ENCODE data around the gene PLEKHA5.

Gene PLEKHA5

DNA sequence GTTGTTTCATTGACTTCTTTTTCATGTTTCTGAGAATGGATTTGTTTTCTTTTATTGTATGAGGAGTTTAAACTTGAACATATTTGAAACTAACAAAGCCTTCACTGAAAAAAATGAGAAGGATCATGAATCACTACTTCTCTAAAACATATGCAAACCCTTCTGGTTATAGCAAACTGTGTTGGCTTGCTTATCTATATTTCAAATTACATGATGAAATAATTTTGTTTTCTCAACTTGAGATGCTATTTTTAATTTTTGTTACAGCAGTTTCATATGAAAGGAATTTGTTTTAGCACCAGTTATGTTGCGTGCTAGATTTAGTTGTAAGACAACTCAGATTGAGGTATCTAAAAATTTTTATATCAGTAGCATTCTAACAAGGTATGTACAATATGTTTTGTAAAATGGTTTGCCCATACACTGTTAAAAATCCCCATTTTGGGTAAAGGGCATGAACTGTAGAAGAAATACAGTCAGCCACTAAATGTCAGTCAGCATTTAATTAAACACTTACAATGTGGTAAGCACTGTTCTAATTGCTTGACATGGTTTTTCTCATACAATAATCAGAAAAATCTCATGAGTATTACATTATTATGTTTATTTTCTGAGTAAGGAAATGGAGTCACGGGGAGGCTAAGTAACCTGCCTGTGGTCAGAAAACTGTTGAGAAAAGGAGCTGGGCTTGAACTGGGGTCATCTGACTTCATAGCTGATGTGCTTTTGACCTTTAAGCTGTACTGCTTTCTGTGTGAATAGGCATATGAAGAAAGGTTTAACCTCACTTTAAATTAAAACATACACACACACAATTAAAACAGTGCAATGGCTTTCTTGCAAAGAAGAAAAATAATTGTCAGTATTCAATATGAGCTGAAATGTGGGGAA, 105.7 kb downstream of the PLEKHA5 start:
- DNase-seq: no peak

GRCh38 chr12:19236656-19237055, 107.1 kb downstream of the PLEKHA5 start:
- peak; percentile 3 for DNase-seq

DNA sequence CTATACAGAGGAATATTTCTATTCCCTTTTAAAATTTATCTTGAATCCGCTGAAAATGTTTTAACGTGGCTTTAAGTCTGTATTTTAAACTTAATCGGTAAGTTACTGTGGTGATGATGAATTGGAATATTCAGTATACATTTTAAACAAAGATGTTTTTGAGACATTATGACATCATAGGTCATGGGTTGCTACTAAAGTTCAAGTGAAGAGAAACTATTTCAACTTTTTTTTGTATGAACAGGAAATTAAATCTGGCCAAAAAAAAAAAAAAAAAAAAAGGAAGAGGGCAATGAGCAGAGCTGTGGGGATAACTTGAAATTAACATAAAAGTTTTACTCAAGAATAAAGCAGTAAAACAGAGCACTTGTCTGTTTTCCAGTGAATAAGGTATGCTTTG, 109.0 kb downstream of the PLEKHA5 start:
- no peak for DNase-seq

DNA sequence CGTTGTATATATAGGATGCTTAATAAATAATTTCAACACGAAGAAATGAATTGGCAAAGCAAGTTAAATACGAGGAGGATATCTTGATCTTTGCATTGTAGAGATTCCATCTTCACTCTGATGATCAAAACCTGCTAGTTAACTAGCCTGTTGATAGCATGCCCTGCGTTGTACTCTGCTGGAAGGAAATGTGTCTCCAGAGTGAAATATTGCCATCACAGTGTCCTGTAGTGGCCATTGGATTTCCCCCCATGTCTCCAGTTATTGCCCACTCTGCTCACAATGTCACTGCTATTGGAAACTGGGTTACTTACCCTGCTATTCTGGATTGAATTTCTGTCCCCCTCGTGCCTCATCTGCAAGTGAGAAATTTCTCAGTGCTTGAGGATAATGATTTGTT, 109.6 kb downstream of the PLEKHA5 start:
- no peak for DNase-seq

- DNase-seq: no peak
Observed at GRCh38 chr12:19239616-19240234, 110.2 kb downstream of the PLEKHA5 start.

GRCh38 chr12:19242581-19242980, 113.0 kb downstream of the PLEKHA5 start:
- no peak for DNase-seq

- DNase-seq: no peak
Observed at GRCh38 chr12:19243551-19243950, 114.0 kb downstream of the PLEKHA5 start.

GRCh38 chr12:19244312-19244711, 114.8 kb downstream of the PLEKHA5 start:
- DNase-seq: no peak

DNA sequence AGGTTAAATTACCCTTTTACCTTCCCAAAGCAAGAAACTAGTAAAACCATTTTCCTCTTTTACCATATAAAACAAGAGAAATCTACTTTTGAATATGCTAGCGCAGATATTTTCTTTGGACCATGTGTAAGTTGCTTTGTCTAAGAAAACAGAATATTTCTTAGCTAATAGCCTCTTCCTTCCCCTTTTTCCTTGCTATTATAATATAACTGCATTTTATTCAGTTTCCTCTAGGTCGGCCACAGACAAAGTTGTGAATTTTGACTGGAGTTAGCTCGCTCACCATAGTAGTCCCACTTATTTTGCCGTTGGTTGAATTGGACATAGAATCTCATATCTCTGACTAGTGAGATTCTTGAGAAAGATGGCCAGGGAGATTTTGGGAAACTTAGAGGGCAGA, 115.6 kb downstream of the PLEKHA5 start:
- no peak for DNase-seq

- no peak for DNase-seq
Observed at GRCh38 chr12:19245666-19246065, 116.1 kb downstream of the PLEKHA5 start.

DNA sequence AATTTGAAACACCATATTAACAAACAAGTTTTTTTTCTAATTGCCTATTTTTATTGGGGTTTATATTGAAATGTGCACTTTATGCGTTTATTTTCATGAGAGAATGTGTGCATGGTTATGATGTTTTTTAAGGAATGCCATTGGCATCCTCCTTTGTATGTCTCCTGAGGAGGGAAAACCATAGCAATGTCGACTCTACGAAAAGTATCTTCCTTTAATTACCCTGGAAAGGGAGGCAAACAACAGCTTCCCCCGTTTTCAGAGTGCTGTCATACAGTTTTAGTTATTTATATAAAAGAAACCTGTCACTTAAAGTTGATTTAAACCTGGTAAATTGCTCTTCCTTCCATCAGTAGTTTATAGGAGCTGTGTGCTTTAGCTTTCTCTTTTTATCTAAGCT, 117.4 kb downstream of the PLEKHA5 start:
- DNase-seq: no peak

- DNase-seq: no peak
Observed at GRCh38 chr12:19248929-19249602, 119.5 kb downstream of the PLEKHA5 start.

GRCh38 chr12:19251481-19252132, 122.1 kb downstream of the PLEKHA5 start:
- no peak for DNase-seq

DNA sequence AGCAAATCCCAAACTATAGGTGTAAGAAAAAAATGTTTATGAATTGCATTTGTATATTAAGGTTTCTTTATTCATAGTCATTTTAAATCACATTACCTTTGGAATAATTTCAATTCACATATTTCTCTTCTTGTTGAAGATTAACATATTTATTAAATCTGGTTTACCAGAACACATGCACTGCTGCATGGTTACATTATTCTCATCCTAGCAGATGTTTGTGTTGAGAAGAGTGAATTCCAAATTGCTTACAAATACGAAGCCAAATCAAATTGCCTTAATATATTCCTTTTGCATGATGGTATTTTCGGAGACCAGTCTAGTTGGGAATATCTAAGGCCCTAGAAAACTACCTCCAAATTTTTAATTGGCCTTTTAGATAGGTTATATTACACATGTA, 130.6 kb downstream of the PLEKHA5 start:
- DNase-seq: no peak

GRCh38 chr12:19261773-19262172, 132.2 kb downstream of the PLEKHA5 start:
- no peak for DNase-seq

GRCh38 chr12:19263672-19264071, 134.1 kb downstream of the PLEKHA5 start:
- no peak for DNase-seq

GRCh38 chr12:19273482-19274330, 144.2 kb downstream of the PLEKHA5 start:
- DNase-seq: peak; percentile 53

DNA sequence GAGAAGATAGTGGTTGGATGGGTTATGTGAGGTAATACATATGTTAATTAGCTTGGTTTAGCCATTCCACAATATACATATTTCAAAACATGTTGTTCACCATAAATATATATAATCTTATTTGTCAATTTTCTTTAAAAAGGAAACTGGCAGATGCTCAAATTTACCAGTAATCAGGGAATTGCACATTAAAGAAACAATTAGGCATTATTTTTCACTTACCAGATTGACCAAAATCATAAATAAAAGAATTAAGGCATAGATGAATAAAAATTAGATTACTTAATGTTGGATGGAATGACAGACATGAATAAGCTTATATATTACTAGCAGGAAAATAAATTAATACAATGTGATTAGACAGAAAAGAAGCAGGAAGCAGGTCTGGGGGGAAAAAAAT, 147.2 kb downstream of the PLEKHA5 start:
- DNase-seq: no peak

DNA sequence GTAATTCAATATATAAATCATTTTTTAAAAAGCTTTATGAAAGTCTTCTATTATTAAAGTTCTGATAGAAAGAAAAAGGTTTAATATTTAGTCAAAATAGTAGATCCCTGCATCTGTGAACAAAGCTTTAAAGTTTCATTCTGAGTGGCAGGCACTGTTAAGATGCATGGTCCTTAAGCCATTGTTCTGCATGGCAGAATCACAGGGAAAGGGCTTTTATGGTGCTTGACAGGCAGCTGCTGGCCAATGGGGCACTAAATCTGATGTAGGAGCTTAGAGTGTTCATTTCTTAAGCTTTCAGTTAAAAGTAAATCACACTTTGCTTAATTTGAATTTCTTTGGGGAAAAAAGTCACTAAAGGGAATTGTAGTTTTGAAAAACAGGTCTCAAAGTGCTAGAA, 148.2 kb downstream of the PLEKHA5 start:
- no peak for DNase-seq

- DNase-seq: no peak
Observed at GRCh38 chr12:19278407-19278806, 148.9 kb downstream of the PLEKHA5 start.

GRCh38 chr12:19282133-19282699, 152.7 kb downstream of the PLEKHA5 start:
- DNase-seq: no peak

DNA sequence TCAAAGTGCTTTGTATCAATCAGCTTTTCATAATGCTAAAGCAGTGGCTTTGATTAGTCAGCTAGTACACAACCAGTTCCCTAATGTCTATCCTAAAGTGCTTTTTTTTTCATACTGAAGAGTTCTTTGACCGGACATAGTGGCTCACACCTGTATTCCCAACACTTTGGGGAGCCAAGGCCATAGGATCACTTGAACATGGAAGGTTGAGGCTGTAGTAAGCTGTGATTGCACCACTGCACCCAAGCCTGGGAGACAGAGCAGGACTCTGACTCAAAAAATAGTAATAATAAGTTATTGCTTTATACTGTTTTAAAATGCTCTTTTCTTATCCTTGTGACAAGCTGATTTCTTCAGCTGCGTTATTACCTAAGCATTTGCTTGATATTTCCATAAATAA, 155.1 kb downstream of the PLEKHA5 start:
- no peak for DNase-seq

Measured in CD4-positive, alpha-beta T cell treated with Interleukin-12 subunit alpha and Interleukin-12 subunit beta, for 1 hour (primary cell).